Forelimb muscle (tissue), 1 donor: ENCODE measurements around the gene SPATA4. TPM values are rescaled to one million over a fixed set of nuclear protein-coding genes. Genes with fewer than 3 reads are reported as not detected.

ENCODE experiments used
- DNase-seq: peaks from one replicate; pipeline ENCODE4 v3.0.0-alpha.2; 2013; ENCODE audit warnings: low read depth
- polyA plus RNA-seq: library from polyadenylated mRNA; unstranded; fragments of 120-200 nt; gene quantifications from one replicate; pipeline ENCODE4 v1.2.1, GENCODE V29; 2013; ENCODE audit not compliant: insufficient read length

Gene SPATA4
- polyA plus RNA-seq, 1 donor = 0.24 TPM

DNA sequence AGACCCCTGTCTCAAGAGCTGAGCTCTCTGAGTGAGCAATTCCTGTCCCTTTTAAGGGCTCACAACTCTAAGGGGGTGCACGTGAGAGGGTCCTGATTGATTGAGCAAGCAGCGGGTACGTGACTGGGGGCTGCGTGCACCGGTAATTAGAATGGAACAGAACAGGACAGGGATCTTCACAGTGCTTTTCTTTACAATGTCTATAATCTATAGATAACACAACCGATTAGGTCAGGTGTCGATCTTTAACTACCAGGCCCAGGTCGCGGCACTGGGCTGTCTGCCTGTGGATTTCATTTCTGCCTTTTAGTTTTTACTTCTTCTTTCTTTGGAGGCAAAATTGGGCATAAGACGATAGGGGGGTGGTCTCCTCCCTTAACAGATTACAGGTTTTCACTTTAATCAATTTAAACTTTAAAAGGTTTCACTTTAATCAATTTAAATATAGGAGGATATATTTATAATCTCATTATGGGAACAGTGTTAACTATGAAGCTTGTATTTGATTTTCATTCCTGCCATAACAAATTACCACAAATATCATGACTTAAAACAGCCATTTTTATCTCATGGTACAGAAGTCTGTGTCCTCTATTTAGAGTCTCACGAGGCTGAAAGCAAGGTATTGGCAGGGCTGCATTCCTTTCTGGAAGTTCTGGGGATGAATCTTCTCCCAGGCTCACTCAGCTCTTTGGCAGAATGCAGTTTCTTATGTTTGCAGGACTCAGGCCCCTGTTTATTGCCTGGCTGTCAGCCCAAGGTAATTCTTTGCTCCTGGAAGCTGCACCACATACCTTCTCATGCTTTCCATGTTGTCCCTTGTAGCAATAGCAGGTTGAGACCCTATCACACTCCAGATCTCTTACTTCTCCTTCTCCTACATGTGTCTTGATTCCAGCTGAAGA lies 5.2 kb downstream of the SPATA4 start:
- DNase-seq = no peak

DNA sequence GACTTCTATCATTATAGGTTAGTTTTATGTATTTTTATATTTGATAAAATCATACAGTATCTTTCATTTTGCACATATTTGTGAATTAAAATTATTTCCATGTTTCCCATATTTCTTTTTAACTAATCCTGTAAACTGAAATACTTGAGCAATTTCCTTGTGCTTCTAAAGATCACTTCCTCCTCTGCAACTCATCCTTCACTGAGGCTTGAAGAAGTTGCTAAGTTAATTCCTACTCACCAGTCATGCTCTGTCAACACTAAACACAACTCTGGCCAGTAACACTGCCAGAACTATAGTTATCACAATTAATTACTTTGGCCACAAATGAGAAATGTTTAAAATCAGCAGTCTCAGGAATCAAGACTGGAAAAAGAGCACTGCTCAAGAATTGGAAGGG lies 6.7 kb downstream of the SPATA4 start:
- DNase-seq = no peak

DNA sequence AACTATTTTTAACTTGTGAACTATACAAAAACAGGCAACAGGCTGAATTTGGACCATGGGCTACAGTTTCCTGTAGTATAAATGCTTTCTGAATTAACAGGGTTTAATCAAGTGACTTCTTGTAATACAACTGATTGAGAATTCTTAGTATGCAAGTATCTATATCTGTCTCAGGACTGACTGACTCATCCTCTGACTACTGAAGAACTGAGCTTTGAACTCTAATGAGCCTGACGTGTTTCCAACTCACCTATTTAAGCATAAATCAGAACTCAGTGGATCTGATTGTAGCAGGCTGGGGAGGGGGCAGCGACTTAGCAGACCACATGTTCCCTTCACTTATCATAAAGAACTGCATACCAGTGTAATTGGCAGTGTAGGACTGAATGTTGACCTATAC lies 7.8 kb downstream of the SPATA4 start:
- DNase-seq = no peak

DNA sequence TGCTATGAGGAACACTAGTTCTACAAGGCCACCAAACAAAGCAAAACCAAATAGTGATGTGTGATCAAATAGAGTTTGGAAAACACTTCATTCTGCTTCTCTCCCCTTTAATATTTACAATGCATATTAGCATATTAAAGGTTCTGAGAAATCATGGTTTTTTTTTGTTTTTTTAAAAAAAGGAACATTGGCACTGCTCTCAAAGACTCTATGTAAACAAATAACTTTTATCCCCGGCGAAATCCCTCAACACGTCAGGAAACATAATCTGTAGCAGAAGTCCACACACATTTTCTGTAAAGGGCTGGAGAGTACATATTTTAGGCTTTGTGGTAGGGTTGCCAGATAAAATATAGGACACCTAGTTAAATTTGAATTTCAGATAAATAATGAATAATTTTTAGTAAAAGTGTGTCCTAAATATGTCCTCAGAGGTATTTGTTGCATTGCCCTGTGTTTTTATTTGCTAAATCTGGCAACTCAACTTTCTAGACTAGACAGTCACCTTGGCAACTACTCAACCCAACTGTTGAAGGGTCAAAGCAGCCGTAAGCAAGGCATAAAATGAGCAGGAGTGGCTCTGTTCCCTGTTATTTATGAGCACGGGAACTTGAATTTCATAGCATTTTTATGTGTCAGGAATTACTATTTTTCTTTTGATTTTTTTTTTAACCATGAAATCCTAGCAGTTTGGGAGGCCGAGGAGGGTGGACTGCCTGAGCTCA lies 8.6 kb downstream of the SPATA4 start:
- no peak for DNase-seq

DNA sequence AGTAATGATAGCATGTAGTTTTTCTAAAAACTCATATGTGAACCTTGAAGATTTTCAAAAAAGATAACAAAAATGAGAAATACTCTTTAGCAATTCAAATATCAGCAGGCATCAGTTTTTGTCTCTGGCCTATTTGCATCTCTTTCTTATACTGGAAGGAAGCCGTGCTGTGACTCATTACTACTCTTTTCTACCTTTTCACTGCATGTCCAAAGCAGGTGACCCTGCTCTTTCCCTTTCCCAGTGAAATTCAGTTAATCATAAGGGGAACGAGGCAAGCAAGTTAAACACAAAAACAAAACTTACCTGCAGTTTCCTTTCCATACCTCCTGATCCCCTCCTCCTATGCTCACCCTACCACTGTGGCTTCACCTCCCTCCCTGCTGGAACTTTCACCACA lies 9.3 kb downstream of the SPATA4 start:
- no peak for DNase-seq

DNA sequence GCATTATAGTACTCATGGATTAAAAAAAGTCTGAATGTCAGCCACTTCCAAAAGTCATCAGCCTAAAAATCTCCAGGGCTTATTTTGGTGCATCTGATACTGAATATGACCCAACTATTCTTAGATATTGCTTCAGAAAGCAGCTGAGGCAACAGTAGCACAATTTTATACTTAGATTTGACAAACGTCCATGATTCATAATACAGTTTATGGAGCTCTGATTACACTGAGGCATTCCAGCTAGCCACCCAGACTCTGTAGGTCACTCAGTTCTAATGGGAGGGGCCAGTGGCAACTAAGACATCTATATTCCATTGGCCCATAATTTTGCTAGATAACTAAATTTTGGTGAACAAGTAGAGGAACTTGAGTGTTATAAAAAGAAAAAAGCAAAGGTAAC lies 10.3 kb downstream of the SPATA4 start:
- DNase-seq = no peak

DNA sequence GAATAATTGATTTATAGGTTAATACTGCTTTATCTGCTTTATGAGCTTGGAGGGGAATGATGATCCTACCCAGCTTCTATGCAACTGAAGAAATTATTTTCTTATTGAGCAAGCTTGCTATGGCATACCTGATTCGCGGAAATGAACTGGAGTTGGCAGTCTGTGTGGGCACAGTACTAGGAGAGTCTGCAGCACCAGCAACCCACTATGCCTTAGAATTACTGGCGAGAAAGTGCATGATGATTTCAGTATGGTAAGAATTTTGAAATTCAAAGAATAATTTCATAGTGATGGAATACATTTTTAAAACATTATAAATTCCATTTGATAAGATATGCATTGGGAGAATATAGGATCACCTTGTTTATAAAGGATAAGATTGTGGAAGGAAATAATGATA lies 32.3 kb downstream of the SPATA4 start:
- no peak for DNase-seq

DNA sequence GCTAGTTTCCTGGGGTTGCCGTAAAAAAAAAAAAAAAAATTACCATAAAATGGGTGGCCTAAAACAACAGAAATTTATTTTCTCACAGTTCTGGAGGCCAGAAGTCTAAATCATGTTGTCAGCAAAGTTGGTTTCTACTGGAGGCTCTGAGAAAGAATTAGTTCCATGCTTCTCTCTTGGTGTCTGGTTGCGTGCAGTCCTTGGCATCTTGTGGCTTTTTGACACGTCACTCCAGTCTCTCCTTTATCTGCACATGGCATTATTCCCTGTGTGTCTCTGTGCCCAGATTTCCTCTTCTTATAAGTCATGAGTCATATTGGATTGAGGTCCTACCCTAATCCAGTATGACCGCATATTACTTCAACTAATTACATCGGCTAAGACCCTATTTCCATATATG lies 38.7 kb downstream of the SPATA4 start:
- no peak for DNase-seq

DNA sequence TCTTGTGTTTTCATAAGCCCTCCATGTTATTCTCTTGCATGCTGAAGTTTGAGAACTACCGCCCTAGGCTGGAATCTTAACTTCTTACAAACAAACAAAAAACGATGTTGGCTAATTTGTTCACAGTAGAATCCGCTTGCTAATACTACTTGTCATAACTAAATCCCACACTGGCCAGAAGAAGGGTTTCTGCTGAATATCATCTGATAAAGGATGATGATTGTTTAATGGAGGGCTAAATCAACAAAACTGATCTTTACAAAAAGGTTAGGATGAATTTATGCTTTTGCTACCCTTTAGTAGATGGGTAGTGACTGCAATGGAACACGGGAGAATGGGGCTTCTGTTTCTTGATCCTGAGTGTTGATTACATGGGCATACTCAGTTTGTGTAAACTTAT lies 42.3 kb downstream of the SPATA4 start:
- DNase-seq = no peak

DNA sequence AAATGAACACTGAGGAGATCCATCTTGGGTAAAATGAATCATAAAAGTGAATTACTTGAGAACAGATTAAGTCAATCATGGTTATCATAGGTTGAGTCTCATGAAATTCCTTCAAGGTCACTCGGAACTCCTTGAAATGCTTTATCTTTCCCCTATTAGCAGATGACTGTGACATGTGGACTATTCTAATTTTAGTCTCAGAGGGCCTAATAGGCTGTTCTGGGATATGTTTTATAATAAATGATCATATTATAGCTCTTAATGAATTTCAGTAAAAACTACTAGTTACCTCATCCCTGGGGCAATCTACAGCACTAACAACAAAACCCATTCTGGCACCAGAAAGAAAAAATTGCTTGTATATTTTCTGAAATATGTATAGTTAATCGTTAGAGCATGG lies 44.7 kb downstream of the SPATA4 start:
- DNase-seq = no peak

DNA sequence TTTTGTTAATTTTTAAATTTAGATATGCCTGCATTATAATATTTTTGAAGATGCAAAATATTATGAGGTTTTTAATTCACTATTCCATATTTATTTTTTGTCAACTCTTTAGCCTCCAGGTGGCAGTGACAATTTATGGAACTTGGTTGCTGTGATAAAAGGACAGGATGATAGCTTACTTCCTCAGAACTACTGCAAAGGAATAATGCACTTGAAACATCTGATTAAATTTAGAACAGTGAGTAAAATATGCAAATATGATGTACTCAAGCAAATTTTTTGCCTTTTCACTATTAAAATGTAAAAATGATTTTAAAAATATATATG lies 45.1 kb downstream of the SPATA4 start:
- no peak for DNase-seq

DNA sequence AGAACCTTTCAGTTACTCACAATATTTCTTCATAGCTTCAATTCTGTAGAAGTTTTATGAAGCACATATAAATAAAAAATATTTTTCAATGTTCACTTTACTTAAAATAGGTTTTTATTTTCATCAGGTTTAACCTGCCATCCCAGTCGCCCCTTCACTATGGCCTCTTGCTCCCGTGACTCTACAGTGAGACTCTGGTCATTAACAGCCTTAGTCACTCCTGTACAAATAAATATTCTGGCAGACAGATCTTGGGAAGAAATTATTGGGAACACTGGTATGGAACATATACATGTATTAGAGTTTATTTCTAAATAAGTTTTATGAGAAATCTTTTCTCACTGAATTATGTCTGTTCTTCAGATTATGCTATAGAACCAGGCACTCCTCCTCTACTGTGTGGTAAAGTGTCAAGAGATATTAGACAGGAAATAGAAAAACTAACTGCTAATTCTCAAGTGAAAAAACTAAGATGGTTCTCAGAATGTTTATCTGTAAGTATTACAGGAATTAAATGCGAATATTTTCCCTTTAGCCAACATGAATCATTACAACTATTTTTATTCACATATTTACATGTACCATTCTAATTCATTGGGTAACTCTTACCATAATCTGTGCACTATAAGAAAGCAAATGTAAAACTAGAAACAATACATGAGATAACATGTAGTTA lies 45.6 kb downstream of the SPATA4 start:
- DNase-seq = no peak

DNA sequence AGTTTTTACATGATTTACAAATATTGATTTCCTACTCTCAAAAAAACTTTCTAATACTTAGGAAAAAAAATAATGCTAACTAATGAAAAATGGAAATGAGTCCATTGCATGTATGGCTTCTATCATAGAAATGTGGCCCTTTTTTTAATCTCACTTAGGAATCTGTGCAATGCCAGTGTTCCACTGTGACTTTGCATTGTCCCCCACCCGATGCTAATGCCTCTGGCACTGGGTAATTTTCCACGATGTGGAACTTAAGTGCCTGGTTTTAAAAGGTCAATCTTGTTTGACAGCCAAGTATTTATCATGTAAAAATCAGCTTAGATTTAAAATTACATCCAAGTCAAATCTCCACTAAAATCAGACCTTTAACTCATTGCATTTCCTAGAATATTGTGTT lies 53.1 kb downstream of the SPATA4 start:
- no peak for DNase-seq

DNA sequence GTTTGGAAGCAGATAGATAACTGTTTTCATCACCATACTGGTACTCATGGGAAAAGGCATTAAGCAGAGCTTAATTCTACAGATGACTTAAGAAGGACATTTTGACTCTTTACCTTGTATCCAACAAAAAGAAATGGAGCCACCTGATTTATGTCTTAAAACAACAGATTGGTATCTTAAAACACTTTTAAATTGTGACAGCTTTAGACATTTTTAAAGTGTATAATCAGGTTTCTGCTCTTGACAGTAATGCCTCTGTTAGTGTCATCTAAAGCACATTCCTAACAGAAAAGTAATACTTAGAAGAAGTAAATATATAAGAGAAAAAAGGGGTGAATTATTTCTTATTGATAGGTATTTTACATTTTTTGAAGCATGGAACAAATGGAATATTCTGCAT lies 55.9 kb downstream of the SPATA4 start:
- DNase-seq = no peak

DNA sequence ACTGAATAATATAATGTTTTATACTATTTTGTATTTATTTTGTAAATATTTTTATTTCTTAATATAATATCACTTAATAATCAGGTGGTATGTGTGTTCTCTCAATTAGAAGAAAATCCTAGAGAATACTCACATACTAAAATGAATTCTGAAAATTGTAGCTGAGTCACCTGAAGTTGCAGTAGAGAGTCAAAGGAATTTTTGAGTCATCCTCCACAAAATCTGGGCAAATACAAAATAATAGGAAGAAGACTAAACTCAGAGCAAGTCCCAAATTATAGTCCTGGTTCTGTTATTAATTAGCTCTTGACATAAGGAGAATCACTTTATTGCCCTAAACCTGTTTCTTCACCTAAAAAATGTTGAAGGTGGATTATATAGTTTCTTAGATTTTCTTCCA lies 57.8 kb downstream of the SPATA4 start:
- DNase-seq = no peak

DNA sequence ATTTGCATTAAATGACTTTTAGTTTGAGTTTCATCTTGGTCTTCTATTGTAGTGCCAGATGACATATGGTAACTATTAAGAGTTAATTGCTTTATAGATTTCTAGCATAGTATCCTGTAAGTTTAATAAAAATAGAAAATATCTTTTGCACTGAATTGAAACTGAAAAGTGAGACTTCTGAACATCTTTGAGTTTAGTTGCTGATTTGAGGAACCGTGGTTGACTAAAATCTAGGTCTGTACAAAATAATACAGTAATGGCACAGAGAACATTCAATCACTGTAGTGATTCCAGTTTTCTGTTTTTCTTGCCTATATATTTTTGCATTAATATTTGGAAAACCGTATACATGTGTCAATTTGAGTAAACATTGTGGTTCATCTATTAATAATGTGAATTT lies 60.7 kb downstream of the SPATA4 start:
- no peak for DNase-seq

Other genes starting within 250 kb of the SPATA4 start
- 0.97 TPM for gene WDR17, start 129.7 kb downstream of the SPATA4 start, polyA plus RNA-seq
- 133 TPM for gene ASB5, start 73.6 kb upstream of the SPATA4 start, polyA plus RNA-seq
- gene SPCS3, start 124.4 kb upstream of the SPATA4 start, polyA plus RNA-seq = 53.9 TPM